Effector CD8-positive, alpha-beta T cell (primary cell): Measurements from ENCODE around the gene PTPN3.

Experiments used
- DNase-seq: peaks from one replicate; lab custom pipeline; 2025; lab: John Stamatoyannopoulos, UW

Gene PTPN3

DNA sequence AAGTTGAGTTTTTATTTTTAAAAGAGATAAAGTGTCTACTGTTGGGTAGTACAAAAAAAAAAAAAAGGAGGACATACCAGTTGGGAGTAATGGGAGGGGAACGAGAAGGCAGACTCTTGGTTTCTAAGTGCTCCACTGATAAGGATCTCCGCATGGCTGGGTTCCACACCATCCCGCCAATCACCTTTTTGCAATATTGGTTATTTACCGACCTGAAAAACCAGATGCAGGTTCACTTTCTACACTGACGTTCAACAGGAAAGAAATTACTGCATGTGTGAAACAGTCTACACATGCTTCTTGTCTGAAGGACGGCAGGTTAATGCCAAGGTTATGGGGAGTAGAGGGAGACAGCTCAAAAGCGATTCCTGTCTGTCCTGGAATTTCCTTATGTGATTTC lies 75.5 kb downstream of the PTPN3 start:
- no peak for DNase-seq

DNA sequence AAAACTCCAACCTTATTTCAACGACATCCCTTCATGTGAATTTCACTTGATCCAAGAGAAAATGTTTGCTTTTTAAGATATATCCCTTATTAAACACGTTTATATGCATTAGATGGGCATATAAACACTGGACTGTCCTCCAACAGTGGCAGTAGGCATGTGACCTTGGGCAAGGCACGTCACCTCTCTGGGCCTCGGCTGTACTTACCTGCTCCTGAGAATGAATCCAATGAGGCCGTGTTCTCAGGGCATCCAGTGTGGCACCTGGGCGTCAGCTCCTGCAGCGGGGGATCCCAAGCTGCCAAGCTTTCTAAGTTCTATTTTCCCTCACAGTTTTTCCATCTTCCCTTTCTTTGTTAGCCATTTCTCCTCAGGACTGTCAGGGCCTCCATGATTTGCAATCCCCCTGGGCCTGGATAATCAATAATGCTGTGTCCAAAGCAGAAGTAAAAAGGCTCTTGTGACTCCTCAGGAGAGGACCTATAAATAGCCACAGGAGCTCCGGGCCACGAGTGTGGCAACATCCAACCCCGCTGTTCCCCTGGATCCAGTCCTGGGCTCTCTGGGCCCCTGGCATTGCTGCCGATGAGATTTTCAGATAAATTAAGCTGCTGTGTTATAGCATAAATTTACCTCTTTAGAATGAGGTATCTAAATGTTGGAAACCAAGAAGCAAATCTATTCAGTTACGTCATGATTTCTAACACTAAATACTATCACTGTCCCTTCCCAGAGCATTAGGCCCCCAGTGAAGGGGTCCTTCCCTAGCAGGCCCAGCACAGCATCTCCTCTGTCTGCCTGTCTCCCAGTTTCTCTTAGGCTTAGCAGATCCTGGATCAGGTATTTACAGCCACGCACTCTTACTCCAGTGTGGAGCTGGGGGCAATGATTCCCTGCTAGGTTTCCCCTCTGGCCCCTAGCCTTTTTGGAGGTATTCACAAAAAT lies 76.8 kb downstream of the PTPN3 start:
- no peak for DNase-seq

DNA sequence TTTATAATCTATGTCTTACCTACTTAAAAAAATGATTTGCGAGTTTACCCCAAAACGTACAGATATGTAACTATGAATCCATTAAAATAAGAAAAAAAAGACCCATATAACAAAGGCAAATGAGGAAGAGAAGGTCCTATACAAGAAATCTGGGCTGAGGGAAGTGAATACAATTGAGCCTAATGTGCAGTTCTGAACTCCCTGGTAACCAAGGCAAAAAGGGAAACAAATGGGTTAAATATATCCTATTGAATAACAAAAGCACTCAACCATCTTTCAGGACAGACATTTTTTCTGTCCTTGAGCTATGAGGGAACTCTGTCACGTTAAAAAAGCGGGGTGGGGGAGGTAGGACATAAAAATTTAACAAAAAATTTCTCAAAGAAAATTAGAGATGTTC lies 78.6 kb downstream of the PTPN3 start:
- DNase-seq, result no peak

DNA sequence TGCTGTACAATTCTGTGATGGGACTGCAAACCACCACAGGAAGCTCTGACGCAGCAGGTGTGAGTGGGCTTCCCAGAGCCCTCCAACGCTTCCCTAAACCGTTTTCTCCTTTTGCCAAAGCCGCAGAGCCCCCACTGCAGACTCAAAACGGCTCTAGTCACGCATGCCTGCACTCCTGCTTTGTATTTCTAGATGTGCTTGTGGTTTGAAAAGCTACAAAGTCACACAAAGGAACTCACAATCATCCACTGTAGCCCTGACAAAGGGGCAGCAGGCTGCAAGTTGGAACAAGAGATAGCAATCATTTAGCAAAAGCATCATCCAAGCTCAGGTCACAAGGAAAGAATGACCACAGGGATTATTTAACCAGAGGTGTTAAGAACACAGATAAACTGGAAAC lies 79.3 kb downstream of the PTPN3 start:
- no peak for DNase-seq

DNA sequence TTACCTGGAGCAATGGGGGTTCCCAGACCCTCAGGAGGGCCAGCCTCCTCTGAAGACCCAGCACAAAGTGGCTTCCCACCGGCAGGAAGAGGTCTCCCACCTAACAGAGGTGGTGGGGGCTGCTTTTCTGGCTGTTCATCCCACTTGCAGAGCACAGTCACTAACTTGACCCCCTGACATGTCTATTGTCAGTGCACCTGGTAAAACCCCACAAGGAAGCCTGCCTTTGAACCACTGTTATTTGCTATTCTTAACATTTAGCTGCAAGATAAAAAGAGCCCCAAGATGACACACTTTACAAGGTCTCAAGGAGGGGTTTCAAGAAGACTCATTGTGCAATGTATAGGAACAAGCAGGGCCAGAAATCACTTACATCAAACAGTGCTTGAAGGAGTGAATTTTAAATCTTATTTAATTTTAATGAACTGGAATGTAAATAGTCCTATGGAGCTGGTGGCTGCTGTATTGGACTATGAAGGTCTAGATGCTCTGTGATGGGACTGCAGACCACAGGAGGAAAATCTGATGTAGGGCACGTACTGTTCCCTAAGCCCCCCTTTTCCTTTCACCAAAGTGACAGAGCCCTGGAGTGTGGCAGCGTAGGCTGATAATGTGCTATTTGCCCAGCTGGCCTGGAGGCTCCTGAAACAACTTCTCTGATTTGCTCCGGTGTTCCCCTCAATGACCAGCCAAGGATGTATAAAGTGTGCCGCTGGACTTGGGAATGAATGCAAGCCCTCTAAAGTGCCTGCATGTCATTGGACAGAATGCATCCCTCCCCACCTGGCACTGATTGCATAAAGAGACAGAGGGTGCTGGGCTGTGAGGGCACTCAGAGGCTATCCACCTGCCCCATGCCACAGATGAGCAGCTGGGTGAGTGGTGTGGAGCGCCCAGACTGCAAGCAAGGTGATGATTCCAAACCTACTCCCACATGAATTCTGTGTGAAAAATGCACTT lies 80.2 kb downstream of the PTPN3 start:
- no peak for DNase-seq

DNA sequence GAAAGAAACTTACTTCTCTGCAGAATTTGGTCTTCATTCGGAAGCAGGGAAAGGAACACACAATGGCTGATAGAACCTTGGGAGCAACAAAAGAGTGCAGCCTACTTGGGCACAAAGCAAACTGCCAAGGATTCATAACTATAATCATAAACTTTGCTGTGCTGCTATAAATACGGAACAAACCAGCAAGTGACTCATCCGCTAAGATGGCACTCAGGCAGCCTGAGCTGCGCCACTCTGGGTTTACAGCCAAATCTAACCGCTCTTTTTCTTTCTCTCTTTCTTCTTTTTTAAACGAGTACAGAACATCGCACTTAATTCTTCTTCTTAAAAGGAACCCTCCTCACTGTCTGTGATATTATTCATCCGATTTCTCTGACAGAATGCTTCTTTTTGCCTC lies 81.1 kb downstream of the PTPN3 start:
- no peak for DNase-seq

DNA sequence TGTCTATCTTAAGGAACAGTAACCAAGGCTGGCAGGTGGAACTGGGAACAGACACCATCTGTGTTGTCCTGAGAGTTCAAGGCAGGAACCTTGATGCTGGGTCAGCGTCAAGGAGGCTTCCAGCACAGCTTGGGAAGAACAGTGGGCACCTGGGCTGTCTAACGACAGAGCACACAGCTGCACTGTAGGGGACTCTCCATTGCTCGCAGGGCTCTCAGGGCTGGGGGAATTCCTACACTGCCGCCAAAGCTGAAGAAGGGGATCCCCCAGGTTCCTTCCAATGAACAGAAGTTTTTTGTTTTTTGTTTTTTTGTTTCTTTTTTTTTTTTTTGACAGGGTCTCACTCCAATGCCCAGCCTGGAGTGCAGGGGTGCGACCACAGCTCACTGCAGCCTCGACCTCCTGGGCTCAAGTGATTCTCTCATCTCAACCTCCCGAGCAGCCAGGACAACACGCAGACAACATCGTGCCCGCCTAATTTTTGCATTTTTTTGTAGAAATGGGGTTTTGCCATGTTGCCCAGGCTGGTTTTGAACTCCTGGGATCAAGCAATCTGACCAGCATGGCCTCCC lies 81.9 kb downstream of the PTPN3 start:
- no peak for DNase-seq

DNA sequence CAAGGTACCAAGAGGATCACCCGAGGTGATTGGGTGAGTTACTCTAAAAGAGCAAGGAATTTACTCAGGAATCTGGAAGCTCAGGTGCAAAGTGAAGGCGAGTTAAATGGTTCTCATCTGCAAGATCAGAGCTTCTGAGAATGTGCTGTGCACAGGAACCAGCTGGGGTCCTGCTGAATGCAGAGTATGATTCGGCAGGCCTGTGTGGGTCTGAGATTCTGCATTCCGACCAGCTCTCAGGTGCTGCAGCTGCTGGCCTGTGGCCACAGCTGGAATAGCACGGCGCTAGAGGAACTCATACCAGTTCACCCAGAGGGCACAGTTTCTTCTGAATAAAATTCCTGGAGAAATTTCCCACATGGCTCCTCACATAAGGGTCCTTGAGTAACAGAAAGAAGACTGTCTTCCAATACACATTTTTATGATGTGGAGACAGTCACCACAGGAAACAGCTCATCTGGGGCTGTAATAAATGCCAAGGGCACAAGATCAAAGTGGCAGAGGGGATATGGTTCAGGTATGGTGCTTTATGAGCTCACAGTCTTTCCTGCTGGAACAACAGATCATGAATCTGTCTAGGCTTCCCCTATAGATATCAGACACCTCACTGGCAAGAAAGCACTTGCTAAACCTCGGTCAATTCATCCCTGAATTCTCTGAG lies 83.9 kb downstream of the PTPN3 start:
- no peak for DNase-seq

DNA sequence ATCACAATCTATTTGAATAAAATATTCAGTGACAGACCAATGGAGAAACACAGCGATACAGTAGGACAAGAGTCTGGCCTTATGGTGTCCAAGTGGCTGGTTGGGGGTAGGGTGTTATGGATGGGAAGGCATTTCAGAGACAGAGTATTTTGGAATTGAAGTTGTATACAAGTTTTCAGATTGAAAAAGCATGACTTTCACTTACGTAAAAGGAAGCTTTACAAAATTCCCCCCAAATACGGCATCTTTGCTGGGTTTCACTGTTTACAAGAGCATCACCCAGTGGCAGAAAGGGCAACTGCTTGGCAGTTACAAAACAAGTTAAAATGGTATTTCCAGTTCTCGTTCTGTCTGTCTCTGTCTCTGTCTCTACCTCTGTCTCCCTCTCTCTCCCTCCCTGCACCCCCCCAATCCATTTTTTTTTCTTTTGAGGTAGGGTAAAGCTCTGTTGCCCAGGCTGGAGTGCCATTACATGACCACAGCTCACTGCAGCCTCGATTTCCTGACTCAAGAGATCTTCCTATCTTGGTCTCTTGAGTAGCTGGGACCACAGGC lies 86.2 kb downstream of the PTPN3 start:
- DNase-seq, result no peak

DNA sequence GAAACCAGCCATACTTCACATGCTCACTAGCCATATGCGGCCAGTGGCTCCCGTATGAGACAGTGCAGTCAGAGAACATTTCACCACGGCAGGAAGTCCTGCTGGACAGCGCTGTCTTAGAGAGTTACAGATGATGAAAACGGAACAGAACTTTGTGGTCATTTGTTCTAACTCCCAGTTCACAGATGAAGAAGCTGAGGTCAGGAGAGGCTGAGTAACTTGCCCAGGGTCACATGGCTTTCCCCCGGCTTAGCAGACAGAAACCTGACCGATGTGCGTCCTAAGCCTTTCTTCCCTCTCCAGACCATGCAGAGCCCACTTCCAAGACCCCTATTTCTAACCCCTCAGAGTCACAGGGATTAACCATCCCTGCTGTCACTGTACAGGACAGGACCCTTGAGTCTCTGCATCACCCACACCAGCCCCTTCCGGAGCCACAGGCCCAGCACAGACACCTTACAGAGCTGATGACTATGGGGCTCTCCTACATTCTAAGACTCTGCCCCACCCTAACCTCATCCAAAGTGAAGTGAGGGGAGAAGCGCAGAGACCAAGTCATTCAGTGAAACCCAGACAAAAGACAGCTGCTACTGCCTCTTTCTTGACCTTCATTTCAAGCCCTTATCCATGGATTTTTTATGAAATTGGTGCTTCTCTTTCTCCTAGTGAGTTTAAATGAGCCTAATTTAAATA lies 86.9 kb downstream of the PTPN3 start:
- no peak for DNase-seq

DNA sequence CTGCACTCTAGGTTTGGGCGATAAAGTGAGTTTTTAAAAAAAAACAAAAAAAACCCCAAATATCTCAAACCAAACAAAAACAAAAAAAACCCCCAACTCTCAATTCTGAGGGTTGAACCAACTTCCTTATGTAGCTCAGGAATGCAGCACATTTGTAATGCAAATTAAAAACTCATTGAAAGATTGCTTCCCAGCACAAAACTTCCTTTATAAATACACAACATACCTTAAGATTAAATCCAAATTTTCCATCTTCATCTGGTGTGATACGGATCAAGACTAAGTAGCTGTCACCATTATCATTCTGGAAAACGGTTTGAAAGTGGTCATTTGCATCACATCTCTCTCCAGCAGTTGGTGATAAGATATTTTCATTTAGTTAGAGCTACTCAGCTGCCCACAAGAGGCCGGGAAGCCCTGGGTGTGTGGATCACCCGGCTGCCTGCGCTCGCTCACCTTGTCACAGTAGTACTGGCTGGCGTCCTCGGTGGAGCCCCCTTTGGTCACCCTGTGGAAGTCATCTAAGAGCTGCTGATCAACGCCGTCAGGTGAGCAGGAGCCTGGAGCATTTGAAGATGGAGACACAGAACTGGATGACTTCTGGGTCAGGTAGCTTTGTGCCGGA lies 88.2 kb downstream of the PTPN3 start:
- DNase-seq, result no peak

DNA sequence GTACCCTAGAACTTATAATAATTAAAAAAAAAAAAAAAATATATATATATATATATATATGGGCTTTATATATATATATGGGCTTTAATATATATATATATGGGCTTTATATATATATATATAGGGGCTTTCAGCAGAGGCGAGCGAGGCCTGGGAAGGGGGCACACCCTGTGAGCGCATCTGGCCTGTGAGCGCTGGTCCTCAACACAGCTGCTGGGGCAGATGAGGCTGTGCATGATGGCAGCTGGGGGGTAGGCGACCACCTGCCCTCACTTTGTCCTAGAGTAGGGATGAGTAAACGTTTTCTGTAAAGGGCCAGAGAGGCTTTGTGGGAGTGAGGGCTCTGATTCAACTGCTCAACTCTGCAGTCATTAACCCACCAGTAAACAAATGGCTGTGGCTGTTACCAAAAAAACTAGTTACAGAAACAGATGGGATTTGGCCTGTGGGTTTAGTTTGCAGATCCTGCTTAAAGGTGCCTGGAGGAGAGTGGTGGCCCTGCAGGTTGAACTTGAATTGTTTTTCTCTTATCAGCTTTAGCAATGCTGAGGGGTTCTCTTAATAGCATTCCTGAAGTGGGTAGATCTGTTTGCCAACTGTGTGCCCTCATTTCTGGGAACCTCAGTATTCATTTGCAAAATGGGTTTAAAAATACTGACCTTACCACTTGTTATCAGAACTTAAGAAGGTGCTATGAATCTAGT lies 89.2 kb downstream of the PTPN3 start:
- no peak for DNase-seq

DNA sequence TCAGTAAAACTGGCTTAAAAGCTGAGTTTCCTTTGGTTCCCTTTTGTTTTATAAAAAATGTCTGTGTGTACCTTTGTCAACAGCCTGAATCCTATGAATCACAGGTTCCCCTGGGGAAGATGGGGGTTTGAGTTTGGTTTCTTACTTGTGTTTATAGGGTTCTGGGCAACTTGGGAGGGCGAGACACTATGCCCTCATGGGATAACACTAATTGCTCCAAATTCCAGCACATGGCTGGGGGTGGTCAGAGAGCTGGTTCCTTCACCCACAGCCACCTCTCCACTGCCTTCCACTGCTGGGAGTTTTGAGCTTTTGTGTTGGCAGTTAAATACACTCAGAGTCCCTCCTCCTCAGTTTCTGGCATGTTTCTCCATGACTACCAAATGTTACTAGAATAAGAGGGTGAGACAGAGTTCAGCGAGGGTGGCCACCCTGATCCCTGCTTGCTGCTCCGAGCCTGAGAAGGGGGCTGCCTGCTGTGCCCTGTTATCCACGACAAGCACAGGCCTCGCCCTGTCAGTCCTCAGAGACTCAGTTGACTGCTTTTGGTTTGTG lies 94.3 kb downstream of the PTPN3 start:
- no peak for DNase-seq

DNA sequence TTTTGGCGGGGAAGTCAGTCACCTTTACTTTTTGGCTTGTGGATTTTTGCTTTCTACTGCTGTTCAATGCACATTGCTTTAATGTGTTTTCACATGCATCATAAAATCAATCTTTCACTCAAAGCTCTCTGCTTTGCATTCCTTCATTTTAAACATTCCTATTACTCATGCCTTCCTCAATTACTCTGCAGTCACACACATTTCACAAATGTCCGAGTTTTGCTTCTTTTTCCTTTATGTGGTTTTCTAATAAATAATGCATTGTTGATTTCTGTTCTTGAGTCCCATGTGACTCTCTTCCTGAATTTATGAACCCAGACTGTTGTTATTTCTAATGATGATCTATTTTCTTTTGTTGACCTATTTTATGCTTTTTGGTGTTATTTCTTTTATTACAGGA lies 95.0 kb downstream of the PTPN3 start:
- no peak for DNase-seq

DNA sequence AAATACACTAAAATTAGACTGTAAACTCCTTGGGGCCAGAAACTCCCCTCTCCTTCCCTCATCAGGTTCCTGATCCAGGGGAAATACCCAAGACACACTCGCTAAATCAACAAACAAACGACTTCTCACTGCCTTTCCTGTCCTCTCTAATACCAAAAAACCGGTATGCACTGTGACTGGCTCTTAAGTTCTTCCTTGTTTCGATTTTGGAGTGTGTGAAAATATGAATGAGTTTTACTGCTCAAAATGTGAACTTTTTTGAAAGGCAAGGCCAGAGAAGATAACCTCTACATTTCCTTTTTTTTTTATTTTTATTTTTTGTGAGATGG lies 96.2 kb downstream of the PTPN3 start:
- DNase-seq, result no peak

DNA sequence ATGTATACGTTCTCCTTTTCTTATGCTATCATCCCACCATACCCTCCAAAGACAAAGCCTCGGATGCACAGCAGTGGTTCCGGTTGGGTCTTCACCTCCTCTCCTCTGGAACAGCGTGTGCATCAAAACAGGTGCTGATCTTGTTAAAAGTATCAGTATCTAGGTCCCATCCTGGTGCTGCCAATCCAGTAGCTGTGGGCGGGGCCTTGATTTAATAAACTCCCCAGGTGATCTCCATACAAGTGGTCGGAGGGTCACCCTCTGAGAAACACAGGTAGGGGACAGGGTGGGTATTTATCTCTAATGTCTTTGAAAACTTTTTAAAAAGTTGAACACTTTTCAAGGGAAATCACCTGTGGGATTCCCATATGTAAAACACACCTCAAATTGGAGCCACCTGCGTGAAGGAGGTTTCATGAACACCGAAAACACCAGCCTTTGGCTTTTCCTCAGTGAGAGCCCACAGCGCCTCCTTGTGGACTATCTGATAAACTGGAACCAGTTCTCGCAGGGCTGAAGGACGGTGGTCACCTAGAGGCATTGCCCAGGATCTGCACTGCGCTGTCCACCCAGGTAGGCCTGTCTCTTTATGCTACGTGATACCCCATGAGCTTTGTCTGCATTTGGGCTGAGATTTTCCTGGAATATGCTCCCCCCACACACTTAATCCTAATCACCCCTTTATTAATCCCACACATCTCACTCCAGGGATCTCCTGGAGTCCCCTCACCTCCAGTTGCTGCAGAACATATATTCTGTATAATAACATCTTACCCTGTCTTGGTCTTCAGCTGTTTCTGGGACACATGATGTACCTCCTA lies 96.7 kb downstream of the PTPN3 start:
- DNase-seq, result no peak

DNA sequence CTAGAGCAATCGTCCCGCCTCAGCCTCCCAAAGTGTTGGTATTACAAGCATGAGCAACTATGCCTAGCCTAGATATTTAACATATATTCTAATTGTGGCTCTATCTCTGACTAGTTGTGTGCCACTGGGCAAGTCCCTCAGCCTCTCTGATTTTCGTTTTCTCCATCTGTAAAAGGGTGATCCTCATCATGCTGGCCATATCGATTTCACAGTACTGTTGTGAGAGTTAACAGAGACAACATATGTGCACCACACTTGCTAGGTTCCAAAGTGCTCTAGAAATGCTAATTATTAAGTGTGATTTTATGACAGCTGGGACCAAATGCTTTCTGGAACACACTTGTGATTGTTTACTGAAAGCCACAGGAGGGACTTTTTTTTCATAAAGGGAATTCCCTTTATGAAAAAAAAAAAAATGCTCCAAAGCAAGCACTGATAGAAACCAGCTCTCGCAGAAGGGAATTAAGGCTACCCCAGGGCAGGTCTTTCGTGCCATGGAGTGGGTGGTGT lies 98.8 kb downstream of the PTPN3 start:
- DNase-seq, result no peak

DNA sequence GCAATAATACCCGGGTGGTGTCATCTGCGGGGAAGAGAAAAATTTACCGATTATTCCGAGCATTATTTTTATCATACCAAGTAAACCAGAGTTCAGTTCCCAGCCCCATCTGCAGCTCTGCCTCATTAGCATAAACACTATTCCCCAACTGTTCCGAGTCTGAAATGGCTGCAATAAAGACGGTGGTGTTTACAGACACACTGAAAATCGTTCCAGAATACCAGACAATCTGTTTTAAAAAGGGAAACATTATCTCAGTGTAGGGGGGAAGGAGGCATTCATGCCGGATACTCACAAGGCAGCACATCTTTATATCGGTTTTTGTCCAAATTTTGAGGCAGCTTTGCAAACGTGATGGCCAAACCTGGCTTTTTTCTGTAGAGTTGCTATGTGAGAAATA lies 106.9 kb downstream of the PTPN3 start:
- DNase-seq, result no peak

DNA sequence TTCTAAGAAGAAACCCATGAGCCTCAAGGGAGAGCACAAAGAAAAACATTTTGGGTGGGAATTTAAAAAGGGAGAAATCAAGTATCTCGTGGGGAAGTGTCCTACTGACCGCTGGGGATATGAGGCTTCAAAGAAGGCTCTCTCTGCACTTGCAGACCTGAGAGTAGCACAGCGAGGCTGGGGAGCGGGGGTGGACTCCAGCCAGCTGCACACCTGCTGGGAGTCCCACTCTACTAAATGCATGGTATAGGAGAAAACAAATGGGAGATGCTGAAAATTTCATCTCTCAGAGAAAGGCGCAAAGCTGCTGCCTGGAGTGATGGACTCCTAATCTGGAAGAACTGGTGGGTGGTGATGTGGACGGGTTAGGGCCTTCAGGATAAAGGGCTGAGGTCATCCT lies 110.3 kb downstream of the PTPN3 start:
- no peak for DNase-seq
